Erythroblast (primary cell): ENCODE results near the gene RNF8.

Experiments
- GATA1 ChIP-seq: IDR thresholded peaks from 2 replicates; pipeline ENCODE4 v1.6.1; 2011; ENCODE audit warnings: low read depth, mild to moderate bottlenecking, control low read depth, low read length, moderate library complexity
- POLR2A ChIP-seq: IDR thresholded peaks from 2 replicates; pipeline ENCODE4 v1.6.1; 2011; ENCODE audit warnings: mild to moderate bottlenecking, low read length

- TF ChIP-seq POLR2A (no peak), GATA1 (no peak)
Observed at GRCh38 chr6:37406726-37407341, 53.1 kb downstream of the RNF8 start.
